ENCODE measurements around the gene ATP4B.

ATP4B gene

DNA sequence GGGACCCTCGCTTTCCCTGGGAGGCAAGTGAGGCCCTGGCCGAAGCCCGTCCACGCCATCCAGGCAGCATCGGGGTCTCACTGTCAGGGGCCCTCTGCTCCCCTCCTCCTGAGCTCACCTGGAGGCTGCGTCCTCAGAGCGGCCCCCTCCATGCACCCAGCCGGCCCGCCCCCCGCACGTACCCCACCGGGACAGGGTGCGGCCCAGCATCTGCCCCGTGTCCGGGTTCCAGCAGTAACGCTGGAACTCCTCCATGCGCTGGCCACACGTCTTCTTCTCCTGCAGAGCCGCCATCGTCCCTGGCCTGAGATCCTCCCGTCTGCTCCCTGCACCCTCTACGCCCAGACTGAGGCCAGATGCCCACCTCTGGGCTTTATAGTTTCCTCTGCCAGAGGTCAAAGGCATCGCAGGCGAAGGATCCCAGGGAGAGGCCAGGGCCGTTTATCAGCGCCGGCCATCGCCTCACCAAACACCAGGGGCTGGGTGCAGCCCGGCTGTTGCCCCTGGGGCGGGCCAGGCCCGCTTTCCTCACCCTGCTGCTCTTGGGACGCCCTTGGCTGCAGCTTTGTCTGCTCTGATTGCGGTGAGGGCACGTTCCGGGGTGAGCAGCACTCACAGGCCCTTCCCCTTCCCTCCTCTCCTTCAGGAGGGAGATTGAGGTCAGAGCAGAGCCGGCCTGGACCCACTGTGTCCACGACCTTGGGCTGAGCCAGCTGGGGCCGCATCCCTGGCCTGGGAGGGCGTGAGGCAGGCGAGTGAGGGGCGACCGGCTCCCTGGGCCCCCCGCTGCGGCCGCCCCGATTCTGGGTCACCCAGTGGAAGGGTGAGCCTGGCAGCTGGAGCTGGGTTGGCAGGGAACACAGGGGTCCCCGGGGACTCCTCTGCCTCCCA is at the start of gene ATP4B:
TSS of gene ATP4B (minus strand) at position 348 of the 891 bp plus-strand sequence. CDS start at position 294, 54 bp downstream.
- in situ Hi-C loops (cut with MboI; ENCODE audit: low sequenced_read_pairs) = no loop called here

DNA sequence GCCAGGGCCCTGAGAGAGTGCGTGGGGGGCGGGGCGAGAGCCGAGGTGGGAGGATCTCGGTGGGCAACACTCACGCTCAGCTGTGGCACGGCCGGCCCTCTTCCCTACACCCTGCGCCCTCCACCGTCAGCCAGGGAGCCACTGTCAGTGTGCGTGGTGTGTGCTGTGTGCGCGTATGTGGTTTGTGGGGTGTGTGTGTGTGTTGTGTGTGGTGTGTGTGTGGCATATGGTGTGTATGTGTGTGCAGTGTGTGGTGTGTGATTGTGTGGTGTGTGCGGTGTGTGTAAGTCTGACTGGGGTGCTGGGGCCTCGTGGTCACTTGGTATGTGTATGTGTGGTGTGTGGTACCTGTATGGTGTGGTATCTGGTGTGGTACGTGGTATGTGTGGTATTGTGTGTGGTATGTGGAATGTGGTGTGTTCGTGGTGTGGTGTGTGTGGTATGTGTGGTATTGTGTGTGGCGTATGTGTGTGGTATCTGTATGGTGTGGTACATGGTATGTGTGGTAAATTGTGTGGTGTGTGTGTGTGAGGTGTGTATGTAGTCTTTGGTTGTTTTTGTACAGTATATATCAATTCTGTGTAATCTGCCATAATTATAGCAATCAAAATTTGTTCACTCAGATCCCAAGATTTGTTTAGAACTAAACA is 14.1 kb upstream of the ATP4B start:
- in situ Hi-C loops (cut with MboI; ENCODE audit: low sequenced_read_pairs) = no loop called here

DNA sequence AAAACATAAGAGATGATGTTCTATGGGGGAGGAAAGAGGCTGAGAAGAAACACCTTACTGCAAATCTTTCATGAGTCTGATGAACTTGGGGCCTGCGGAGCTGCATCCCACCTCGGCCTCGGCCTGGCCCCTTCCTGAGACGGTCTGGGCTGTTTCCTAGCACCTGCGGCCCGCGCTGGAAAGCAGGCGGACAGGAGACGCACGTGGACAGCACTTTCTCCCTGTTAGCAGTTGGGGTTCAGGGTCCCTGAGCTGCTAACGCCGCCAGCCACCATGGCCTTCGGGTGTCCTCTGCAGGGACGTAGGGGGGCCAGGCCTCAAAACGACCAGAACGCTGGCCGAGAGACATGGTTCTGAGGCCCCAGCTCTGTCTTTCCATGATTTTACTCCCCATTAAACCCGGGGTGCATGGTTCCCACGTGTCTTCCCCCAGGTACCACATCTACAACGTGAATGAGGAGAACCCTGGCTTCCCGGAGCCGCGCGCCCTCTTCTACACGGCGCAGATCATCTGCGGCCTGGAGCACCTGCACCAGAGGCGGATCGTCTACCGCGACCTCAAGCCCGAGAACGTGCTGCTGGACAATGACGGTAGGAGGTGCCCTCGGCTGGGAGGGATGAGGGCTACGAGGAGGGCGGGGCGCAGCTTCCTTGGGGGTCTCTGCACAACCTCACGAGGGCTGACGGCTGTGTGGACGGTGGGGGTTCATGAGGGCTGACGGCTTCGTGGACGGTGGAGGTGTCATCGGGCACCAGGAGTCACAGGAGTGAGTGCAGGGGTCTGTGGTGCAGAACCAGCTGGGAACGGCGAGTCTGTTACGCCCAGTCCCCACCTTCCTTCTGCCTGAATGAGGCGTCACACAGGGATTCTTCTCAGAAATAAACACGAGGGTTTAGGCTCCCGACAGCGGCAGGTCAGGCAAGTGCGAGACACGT is 13.3 kb upstream of the ATP4B start:
- in situ Hi-C loops (cut with MboI; ENCODE audit: low sequenced_read_pairs) = no loop called here

- in situ Hi-C loops (cut with MboI; ENCODE audit: low sequenced_read_pairs) = no loop called here
Observed at GRCh38 chr13:113670541-113670940, 12.5 kb upstream of the ATP4B start.

- in situ Hi-C loops (cut with MboI; ENCODE audit: low sequenced_read_pairs) = no loop called here
Observed at GRCh38 chr13:113669755-113670341, 11.8 kb upstream of the ATP4B start.

GRCh38 chr13:113669231-113669754 is 11.3 kb upstream of the ATP4B start:
- in situ Hi-C loops (cut with MboI; ENCODE audit: low sequenced_read_pairs) = no loop called here

DNA sequence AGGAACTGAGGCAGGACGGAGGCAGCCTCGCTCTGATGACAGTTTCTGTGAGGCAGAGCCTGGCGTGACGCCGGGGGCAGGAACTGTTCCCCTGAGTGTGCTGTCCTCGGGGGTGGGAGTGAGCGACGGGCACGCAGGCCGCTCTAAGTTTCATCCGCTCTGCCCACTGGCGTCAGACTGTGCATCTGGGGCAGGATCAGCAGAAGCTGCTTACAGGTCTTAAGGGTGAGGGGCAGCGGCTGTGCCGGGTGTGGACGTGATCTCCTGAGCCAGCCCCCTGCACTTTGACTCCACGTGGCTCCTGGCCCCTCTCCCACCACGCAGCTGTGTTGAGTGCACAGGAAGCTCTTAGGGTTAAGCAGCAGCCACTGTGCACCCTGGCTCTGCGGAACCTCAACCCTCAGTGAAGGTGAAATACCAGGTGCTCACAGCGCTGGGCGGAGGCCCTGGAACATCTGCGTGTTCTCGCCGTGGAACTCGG is 10.5 kb upstream of the ATP4B start:
- in situ Hi-C loops (cut with MboI; ENCODE audit: low sequenced_read_pairs) = no loop called here

DNA sequence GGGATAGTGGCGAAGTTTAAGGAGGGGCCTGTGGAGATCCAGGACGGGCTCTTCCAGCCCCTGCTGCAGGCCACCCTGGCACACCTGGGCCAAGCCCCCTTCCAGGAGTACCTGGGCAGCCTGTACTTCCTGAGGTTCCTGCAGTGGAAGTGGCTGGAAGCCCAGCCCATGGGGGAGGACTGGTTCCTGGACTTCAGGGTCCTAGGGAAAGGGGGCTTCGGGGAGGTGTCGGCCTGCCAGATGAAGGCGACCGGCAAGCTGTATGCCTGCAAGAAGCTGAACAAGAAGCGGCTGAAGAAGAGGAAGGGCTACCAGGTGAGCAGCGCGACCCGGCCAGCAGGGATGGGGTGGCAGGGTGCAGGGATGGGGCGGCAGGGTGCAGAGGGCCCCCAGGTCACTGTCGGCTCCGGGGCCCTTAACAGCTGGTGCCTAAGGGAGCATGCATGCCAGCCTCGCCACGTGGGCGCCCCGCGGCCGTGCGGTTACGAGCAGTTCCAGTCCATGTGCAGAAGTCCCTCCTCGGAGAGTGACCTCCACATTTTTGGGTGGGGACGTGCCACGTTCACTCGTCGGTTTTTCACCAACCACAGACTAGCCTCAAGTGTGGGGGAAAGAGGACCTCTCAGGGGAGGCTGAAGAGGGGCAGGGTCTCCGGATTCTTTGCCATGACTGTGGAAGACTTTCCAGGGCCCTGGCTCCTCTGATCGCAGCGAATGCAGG is 9.9 kb upstream of the ATP4B start:
- in situ Hi-C loops (cut with MboI; ENCODE audit: low sequenced_read_pairs) = no loop called here

GRCh38 chr13:113666951-113667701 is 9.1 kb upstream of the ATP4B start, which contains the start of gene GRK1:
Gene GRK1, plus strand, starts transcription at chr13:113667219. Its CDS starts 168 bp downstream, at chr13:113667387.
- in situ Hi-C loops (cut with MboI; ENCODE audit: low sequenced_read_pairs) = no loop called here

DNA sequence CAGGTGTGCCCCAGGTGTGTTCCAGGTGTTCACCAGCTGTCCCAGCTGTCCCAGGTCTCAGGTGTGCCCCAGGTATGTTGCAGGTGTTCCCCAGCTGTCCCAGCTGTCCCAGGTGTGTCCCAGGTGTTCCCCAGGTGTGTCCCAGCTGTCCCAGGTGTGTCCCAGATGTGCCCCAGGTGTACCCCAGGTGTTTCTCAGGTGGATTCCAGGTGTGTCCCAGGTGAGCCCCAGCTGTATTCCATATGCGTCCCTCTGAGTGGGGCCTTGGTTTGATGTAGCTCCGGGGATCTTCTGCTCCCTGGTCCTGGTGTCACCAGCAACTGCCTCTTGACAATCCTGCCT is 8.3 kb upstream of the ATP4B start:
- in situ Hi-C loops (cut with MboI; ENCODE audit: low sequenced_read_pairs) = no loop called here

GRCh38 chr13:113665597-113666328 is 7.8 kb upstream of the ATP4B start:
- in situ Hi-C loops (cut with MboI; ENCODE audit: low sequenced_read_pairs) = no loop called here

GRCh38 chr13:113664751-113665596 is 7.0 kb upstream of the ATP4B start:
- in situ Hi-C loops (cut with MboI; ENCODE audit: low sequenced_read_pairs) = no loop called here

- in situ Hi-C loops (cut with MboI; ENCODE audit: low sequenced_read_pairs) = no loop called here
Observed at GRCh38 chr13:113663934-113664333, 5.9 kb upstream of the ATP4B start.

DNA sequence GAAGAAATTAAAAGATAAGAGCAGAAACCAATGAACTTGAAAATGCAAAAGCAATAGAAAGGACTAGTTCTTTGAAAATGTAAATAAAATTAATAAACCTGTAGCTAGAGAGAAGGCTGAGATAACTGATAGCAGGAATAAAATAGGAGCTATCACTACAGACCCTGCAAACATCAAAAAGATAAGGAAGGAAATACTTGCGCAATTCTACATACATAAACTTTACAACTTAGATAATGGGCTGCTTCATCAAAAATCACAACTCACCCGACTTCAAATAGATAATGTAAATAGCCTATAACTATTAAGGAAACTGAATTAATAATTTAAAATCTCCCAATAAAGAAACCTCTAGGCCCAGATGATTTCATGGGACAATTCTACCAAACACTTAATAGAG is 3.5 kb upstream of the ATP4B start:
- in situ Hi-C loops (cut with MboI; ENCODE audit: low sequenced_read_pairs) = no loop called here

- in situ Hi-C loops (cut with MboI; ENCODE audit: low sequenced_read_pairs) = no loop called here
Observed at GRCh38 chr13:113660066-113660465, 2.1 kb upstream of the ATP4B start.

DNA sequence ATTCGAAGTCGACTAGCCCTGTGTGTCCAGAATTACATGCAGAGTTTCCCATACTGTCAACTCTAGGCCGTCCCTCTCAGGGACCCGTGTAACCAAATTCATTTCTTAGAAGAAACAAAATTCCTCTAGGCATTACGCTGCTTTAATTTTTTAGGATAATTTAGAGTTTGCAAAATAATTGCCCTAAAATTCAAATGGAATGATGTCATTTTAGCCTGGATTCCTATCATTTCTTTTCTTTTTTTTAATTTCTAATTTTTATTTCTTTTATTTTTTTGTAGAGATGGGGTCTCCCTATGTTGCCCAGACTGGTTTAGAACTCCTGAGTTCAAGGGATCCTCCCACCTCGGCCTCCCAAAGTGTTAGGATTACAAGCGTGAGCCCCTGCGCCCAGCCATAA is 1.3 kb upstream of the ATP4B start:
- in situ Hi-C loops (cut with MboI; ENCODE audit: low sequenced_read_pairs) = no loop called here

GRCh38 chr13:113658836-113659235 is 838 bp upstream of the ATP4B start:
- in situ Hi-C loops (cut with MboI; ENCODE audit: low sequenced_read_pairs) = no loop called here
